ENCODE results near the gene TOPBP1. TPM values are rescaled to one million over a fixed set of nuclear protein-coding genes. Genes with fewer than 3 reads are reported as not detected.

Gene TOPBP1
- total RNA-seq, 4 donors from 2014 or later: 15.6 to 29.1 (median 17.5) TPM

- TF ChIP-seq EP300 (IDR thresholded peaks at IDR 0.05): no peak
- no peak for TF ChIP-seq POLR2A (IDR thresholded peaks at IDR 0.05; ENCODE audit: low read depth)
- TF ChIP-seq POLR2AphosphoS5 (IDR thresholded peaks at IDR 0.05): no peak
- TF ChIP-seq CTCF (IDR thresholded peaks at IDR 0.05): no peak
- WGBS: 92% methylated on average over 13 of the region's 13 CpGs
- no peak overlapping the region for H3K4me3 ChIP-seq
- H3K27ac ChIP-seq (replicated peaks in 1 of 4): no peak overlapping the region
- H3K36me3 ChIP-seq: peaks cover 11 to 91% (median 67%) of the 10 kb centered on the region in 4 donors
- intact Hi-C loops (cut with DNase I): no loop called here
- H3K9me3 ChIP-seq: no peaks in the 10 kb centered on the region
- DNase-seq (ENCODE audit: extremely low spot score): no peak
- no peaks in the 10 kb centered on the region for H3K4me1 ChIP-seq
- no peaks in the 10 kb centered on the region for H3K27me3 ChIP-seq
Measured at GRCh38 chr3:133620066-133620784, 41.5 kb downstream of the TOPBP1 start.

GRCh38 chr3:133611534-133611933 lies 50.2 kb downstream of the TOPBP1 start:
- TF ChIP-seq EP300 (IDR thresholded peaks at IDR 0.05) (no peak), POLR2AphosphoS5 (IDR thresholded peaks at IDR 0.05) (no peak), CTCF (IDR thresholded peaks at IDR 0.05) (no peak), POLR2A (IDR thresholded peaks at IDR 0.05; ENCODE audit: low read depth) (no peak)
- DNase-seq (ENCODE audit: extremely low spot score): no peak
- H3K4me1 ChIP-seq: no peaks in the 10 kb centered on the region
- intact Hi-C loops (cut with DNase I): no loop called here
- peaks cover 36 to 84% (median 62%) of the 10 kb centered on the region in 4 donors for H3K36me3 ChIP-seq
- no peaks in the 10 kb centered on the region for H3K9me3 ChIP-seq
- H3K27me3 ChIP-seq: no peaks in the 10 kb centered on the region
- 99% methylated on average over 2 of the region's 2 CpGs for WGBS
- H3K4me3 ChIP-seq: no peak overlapping the region
- no peak overlapping the region for H3K27ac ChIP-seq (replicated peaks in 1 of 4)

GRCh38 chr3:133610031-133610430 lies 51.7 kb downstream of the TOPBP1 start:
- no peak for DNase-seq (ENCODE audit: extremely low spot score)
- Histone ChIP-seq H3K4me1 (no peaks in the 10 kb centered on the region), H3K36me3 (peaks cover 36 to 79% (median 52%) of the 10 kb centered on the region in 4 donors), H3K27me3 (no peaks in the 10 kb centered on the region), H3K27ac (replicated peaks in 1 of 4) (no peak overlapping the region), H3K4me3 (no peak overlapping the region), H3K9me3 (no peaks in the 10 kb centered on the region)
- TF ChIP-seq EP300 (IDR thresholded peaks at IDR 0.05) (no peak), POLR2AphosphoS5 (IDR thresholded peaks at IDR 0.05) (no peak), CTCF (IDR thresholded peaks at IDR 0.05) (no peak), POLR2A (IDR thresholded peaks at IDR 0.05; ENCODE audit: low read depth) (no peak)
- intact Hi-C loops (cut with DNase I): no loop called here

- TF ChIP-seq POLR2A (IDR thresholded peaks at IDR 0.05; ENCODE audit: low read depth) (no peak), EP300 (IDR thresholded peaks at IDR 0.05) (no peak), CTCF (IDR thresholded peaks at IDR 0.05) (no peak), POLR2AphosphoS5 (IDR thresholded peaks at IDR 0.05) (no peak)
- Histone ChIP-seq H3K27ac (replicated peaks in 1 of 4) (no peak overlapping the region), H3K4me3 (no peak overlapping the region), H3K27me3 (no peaks in the 10 kb centered on the region), H3K4me1 (no peaks in the 10 kb centered on the region), H3K36me3 (peaks cover 36 to 83% (median 49%) of the 10 kb centered on the region in 4 donors), H3K9me3 (no peaks in the 10 kb centered on the region)
- DNase-seq (ENCODE audit: extremely low spot score): no peak
- 77% methylated on average over 2 of the region's 2 CpGs for WGBS
- intact Hi-C loops (cut with DNase I): no loop called here
Measured at GRCh38 chr3:133608388-133608787, 53.4 kb downstream of the TOPBP1 start.

- 96% methylated on average over 1 of the region's 1 CpG for WGBS
- intact Hi-C loops (cut with DNase I): no loop called here
- no peaks in the 10 kb centered on the region for H3K9me3 ChIP-seq
- H3K27me3 ChIP-seq: no peaks in the 10 kb centered on the region
- no peak overlapping the region for H3K4me3 ChIP-seq
- DNase-seq (ENCODE audit: extremely low spot score): no peak
- peaks cover 36 to 78% (median 46%) of the 10 kb centered on the region in 4 donors for H3K36me3 ChIP-seq
- no peak overlapping the region for H3K27ac ChIP-seq (replicated peaks in 1 of 4)
- TF ChIP-seq EP300 (IDR thresholded peaks at IDR 0.05): no peak
- no peak for TF ChIP-seq POLR2AphosphoS5 (IDR thresholded peaks at IDR 0.05)
- TF ChIP-seq CTCF (IDR thresholded peaks at IDR 0.05): no peak
- TF ChIP-seq POLR2A (IDR thresholded peaks at IDR 0.05; ENCODE audit: low read depth): no peak
- H3K4me1 ChIP-seq: no peaks in the 10 kb centered on the region
Measured at GRCh38 chr3:133607816-133608215, 53.9 kb downstream of the TOPBP1 start.

Measured in esophagus muscularis mucosa (tissue), 4 donors.